Testis (tissue), 2 donors: ENCODE data around the gene TMEM120B.

Experiments
- POLR2A ChIP-seq: fragments of 450-650 bp; IDR thresholded peaks from one replicate; pipeline ENCODE4 v1.6.1; 2017; ENCODE audit warnings: antibody characterized with exemption, mild to moderate bottlenecking, moderate library complexity
- TF ChIP-seq, protein P1 (sequence below), 3 experiments: fragments of 450-650 bp in 2 of 3; fragments of 200-600 bp in 1 of 3; sonication (generic) in 1 of 3; IDR thresholded peaks; one replicate each; pipeline ENCODE4 v1.5.1; 2016 to 2019; ENCODE audit warnings: antibody characterized with exemption in 3 of 3, mild to moderate bottlenecking in 2 of 3, moderate library complexity in 1 of 3

DNA sequence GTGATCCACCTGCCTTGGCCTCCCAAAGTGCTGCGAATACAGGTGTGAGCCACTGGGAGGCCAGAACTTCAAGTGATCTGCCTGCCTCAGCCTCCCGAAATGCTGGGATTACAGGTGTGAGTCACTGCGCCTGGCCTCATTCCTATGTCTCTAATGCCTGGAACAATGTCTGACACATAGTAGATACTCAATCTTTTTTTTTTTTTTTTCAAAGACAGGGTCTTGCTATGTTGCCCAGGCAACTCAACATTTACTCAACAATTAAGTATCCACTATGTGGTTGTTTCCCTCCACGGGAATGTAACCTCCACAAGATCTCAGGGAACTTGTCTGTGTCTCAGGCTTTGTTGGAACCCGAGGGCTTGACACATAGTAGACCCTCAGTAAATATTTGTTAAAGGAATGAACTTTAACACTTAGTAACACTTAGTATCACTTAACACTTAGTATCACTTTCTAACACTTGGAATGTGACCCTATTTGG is 3.0 kb upstream of the TMEM120B start:
- TF ChIP-seq, protein P1, sequence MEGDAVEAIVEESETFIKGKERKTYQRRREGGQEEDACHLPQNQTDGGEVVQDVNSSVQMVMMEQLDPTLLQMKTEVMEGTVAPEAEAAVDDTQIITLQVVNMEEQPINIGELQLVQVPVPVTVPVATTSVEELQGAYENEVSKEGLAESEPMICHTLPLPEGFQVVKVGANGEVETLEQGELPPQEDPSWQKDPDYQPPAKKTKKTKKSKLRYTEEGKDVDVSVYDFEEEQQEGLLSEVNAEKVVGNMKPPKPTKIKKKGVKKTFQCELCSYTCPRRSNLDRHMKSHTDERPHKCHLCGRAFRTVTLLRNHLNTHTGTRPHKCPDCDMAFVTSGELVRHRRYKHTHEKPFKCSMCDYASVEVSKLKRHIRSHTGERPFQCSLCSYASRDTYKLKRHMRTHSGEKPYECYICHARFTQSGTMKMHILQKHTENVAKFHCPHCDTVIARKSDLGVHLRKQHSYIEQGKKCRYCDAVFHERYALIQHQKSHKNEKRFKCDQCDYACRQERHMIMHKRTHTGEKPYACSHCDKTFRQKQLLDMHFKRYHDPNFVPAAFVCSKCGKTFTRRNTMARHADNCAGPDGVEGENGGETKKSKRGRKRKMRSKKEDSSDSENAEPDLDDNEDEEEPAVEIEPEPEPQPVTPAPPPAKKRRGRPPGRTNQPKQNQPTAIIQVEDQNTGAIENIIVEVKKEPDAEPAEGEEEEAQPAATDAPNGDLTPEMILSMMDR (IDR thresholded peaks at IDR 0.05), result no peak
- no peak for TF ChIP-seq POLR2A
